GM10266 (cell line): ENCODE results near the gene SETSIP.

Source experiments
- DNase-seq: peaks from one replicate; pipeline ENCODE4 v3.0.0; 2012; ENCODE audit errors: extremely low spot score
- CTCF ChIP-seq: IDR thresholded peaks from 2 replicates; pipeline ENCODE4 v1.5.1; 2012; ENCODE audit warnings: mild to moderate bottlenecking, low read depth; ENCODE audit not compliant: control insufficient read depth, insufficient read depth; ENCODE audit errors: missing control alignments

Gene SETSIP

GRCh38 chr1:92065042-92065441, 10.2 kb downstream of the SETSIP start:
- DNase-seq = no peak
- TF ChIP-seq CTCF = no peak

GRCh38 chr1:92051948-92052347, 23.3 kb downstream of the SETSIP start:
- TF ChIP-seq CTCF = no peak
- DNase-seq = no peak

- no peak for TF ChIP-seq CTCF
- no peak for DNase-seq
Measured at GRCh38 chr1:92045766-92046495, 29.3 kb downstream of the SETSIP start.

GRCh38 chr1:92043621-92044020, 31.6 kb downstream of the SETSIP start:
- no peak for TF ChIP-seq CTCF
- no peak for DNase-seq

GRCh38 chr1:92040971-92041370, 34.2 kb downstream of the SETSIP start:
- DNase-seq = no peak
- no peak for TF ChIP-seq CTCF

GRCh38 chr1:92038695-92039346, 36.4 kb downstream of the SETSIP start:
- no peak for TF ChIP-seq CTCF
- no peak for DNase-seq

GRCh38 chr1:92037400-92037799, 37.8 kb downstream of the SETSIP start:
- DNase-seq = no peak
- no peak for TF ChIP-seq CTCF
